ENCODE data around the gene SCAMP4.

Gene SCAMP4

DNA sequence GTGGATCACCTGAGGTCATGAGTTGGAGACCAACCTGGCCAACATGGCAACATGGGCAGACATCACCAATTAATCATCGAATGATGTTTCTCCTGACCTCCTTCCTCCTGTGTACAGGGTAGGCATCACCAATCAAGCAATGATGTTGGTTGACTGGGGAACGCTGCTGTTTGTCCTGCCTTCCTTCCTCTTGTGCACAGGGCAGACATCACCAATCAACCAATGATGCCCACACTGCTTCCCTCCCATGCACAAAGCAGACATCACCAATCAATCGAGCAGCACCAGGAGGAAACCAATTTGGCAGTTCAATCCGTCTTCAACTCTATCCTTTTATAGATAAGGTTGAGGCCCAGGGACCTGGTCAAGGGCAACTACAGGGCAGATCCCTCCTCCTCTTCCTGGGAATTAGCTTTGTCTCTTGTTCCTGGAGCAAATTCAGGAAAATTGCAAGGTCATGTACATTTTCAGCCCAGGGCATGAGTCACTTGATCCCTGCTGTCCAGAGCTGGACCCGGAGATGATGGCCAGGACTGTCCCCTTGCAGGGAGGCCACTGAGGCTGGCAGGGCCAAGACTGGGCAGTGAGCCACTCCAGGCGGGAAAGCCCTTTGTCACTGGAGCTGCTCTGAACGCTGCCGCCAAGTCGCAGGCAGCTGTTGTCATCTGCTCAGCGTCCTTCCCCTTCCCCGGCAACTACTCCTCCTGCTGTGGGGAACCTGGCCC, 30.4 kb downstream of the SCAMP4 start:
- no peak for DNase-seq (ENCODE audit: low read depth in 1 of 2, low spot score in 1 of 2)

GRCh38 chr19:1936430-1936829, 31.2 kb downstream of the SCAMP4 start:
- no peak for DNase-seq (ENCODE audit: low read depth in 1 of 2, low spot score in 1 of 2)

GRCh38 chr19:1936916-1937610, 31.9 kb downstream of the SCAMP4 start:
- DNase-seq (ENCODE audit: low read depth in 1 of 2, low spot score in 1 of 2) = no peak

DNA sequence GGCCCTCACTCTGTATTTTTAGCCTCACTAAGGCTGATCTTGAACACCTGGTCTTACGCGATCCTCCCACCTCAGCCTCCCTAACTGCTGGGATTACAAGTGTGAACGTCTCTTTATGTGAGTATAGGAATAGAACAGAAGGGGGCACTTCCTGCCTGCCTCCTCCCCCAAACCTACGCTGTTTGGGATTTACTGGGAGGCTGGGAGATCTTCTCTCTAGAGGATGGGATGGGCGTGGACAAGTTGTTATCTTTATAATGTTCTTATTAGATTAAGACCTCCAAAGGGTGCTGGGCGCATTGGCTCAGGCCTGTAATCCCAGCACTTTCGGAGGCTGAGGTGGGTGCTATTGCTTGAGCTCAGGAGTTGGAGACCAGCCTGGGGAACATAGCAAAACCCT, 32.9 kb downstream of the SCAMP4 start:
- DNase-seq (ENCODE audit: low read depth in 1 of 2, low spot score in 1 of 2) = no peak

- no peak for DNase-seq (ENCODE audit: low read depth in 1 of 2, low spot score in 1 of 2)
Observed at GRCh38 chr19:1941146-1942077, 36.2 kb downstream of the SCAMP4 start, which contains the start of gene CSNK1G2. Gene CSNK1G2 (plus strand): TSS chr19:1941172. CDS start chr19:1969773, 28,601 bp downstream.

DNA sequence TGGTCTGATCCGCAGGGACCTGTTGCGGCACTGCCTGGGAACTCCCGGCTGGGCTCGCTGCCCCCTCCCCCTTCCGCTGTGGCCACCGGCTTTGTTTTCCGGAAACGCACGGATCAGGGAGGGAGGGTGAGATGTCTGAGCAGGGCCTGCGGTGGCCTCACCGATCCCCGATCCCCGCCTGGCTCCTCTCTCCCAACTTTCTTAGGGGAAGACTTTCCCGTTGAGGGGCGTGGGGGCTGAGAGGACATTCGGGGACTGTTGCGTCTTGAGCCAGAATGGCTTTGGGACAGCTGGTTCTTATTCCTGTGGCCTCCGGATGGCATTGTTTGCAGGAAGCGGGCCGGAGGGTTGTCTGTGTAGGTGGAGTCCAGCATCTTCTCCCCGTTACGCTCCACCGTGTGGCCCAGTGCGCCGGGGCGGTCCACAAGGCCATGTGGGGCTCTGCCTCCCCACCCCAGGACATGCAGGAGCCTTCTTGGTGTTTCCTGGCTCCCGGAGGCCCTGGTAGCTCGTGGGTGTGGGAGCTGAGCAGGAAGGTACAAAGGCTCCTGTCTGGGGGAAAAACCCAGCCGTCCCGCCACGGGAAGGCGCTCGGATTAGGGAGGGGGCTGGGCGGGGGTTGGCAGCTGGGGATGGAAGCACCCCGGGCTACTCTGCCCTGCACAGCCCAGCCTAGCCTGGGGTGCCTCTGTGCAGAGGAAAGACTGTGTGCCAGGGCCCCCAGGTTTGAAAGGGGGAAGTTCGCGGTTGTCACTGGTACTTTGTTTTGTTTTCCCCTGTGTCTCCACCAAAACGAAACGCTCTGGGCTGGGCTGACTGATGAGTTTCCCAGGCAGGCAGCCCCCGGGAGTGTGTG, 37.1 kb downstream of the SCAMP4 start:
- DNase-seq (ENCODE audit: low read depth in 1 of 2, low spot score in 1 of 2) = peak; percentile 58 to 73

- DNase-seq (ENCODE audit: low read depth in 1 of 2, low spot score in 1 of 2) = no peak
Observed at GRCh38 chr19:1942934-1943555, 37.8 kb downstream of the SCAMP4 start.

DNA sequence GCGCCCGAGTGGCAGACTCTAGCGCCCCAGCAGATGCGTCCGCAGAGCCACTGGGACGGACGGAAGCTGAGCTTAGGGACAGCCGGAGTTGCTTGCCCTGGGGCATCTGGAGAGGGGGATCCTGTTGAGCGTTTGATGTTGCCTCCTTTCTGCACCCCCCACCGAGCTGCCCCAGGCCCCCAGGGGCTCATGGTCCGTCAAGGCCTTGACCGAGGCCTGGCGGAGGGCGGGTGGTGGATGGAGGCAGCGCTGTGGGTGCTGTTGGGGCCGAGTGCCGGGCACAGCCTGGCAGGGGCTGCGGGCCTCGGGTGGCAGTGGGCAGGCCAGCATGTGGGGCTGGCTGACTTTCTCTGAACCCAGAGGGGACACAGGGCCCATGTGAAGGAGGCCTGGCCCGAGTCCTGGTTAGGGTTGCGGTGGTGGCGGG, 38.5 kb downstream of the SCAMP4 start:
- no peak for DNase-seq (ENCODE audit: low read depth in 1 of 2, low spot score in 1 of 2)

GRCh38 chr19:1944088-1944915, 39.1 kb downstream of the SCAMP4 start:
- DNase-seq (ENCODE audit: low read depth in 1 of 2, low spot score in 1 of 2) = no peak

DNA sequence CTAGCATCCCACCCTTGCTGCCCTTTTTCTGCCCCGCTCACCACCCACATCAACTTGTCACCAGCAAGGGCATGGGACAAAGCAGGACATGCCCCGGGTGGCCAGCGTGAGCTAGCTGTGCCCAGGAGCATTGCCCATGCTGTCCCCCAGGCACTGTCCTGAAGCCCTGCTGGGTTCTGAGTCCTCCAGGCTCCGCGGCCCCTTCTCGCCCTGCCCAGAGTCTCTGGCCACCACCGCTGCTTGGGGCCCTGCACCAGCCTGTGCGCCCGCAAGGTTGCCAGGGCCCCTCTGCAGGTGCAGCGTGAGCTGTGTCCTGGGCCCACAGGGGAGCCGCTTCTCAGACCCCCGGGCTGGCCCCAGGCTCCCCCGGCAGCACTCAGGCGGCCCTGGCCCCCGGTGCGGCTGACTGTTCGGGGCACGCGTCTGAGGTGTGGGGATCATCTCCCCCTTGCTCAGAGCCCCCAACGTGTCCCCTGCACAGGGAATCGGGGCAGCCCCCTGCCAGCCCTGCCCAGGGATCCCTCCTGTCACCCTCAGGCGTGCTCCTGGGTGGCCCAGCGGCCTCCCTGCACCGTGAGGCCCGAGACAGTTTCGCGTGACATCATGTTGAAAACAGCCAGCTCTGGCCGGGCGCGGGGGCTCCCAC, 39.8 kb downstream of the SCAMP4 start:
- DNase-seq (ENCODE audit: low read depth in 1 of 2, low spot score in 1 of 2) = no peak

- no peak for DNase-seq (ENCODE audit: low read depth in 1 of 2, low spot score in 1 of 2)
Observed at GRCh38 chr19:1945899-1946298, 40.7 kb downstream of the SCAMP4 start.

DNA sequence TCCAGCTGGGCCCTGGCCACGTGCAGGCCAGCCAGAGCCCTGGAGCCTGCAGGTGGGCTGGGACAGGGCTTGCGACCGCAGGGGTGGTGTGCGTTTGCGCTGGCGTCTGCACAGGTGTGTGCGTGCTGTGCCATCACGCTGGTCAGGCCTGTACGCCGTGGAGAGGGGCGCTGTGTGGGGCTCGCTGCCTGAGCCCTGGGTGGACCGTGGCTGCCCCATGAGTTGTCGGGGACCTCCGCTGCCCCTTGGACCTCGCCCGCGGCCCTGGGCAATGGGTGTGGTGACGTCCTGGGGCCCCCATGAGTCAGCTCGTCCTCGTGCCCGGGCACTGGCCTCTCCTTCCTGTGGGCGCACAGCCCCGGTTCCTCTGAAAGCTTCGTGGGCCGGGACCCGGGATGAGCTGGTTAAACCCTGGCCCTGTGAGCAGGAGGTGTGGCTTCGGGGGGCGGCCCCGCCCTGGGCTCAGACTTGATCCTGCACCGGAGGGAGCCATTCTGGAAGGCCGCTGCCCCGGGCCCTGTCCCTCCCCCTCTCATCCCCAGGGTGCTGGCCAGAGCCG, 42.5 kb downstream of the SCAMP4 start:
- no peak for DNase-seq (ENCODE audit: low read depth in 1 of 2, low spot score in 1 of 2)

- no peak for DNase-seq (ENCODE audit: low read depth in 1 of 2, low spot score in 1 of 2)
Observed at GRCh38 chr19:1949304-1950101, 44.3 kb downstream of the SCAMP4 start.

- no peak for DNase-seq (ENCODE audit: low read depth in 1 of 2, low spot score in 1 of 2)
Observed at GRCh38 chr19:1950640-1951039, 45.4 kb downstream of the SCAMP4 start.

- DNase-seq (ENCODE audit: low read depth in 1 of 2, low spot score in 1 of 2) = no peak
Observed at GRCh38 chr19:1952635-1953034, 47.4 kb downstream of the SCAMP4 start.

GRCh38 chr19:1953037-1953436, 47.8 kb downstream of the SCAMP4 start:
- no peak for DNase-seq (ENCODE audit: low read depth in 1 of 2, low spot score in 1 of 2)

GRCh38 chr19:1953441-1954094, 48.4 kb downstream of the SCAMP4 start:
- DNase-seq (ENCODE audit: low read depth in 1 of 2, low spot score in 1 of 2) = no peak
